ENCODE measurements around the gene ACVR1B. TPM values are rescaled to one million over a fixed set of nuclear protein-coding genes. Genes with fewer than 3 reads are reported as not detected.

Gene ACVR1B
- total and polyA plus RNA-seq, 2 of the 8 experiments (the other 6 are each of a cell fraction or from before 2014, with no cell fraction given): 16.0 to 19.2 TPM

- Histone ChIP-seq H4K20me1 (replicated peaks in 1 of 2; ENCODE audit: control insufficient read depth in 1 of 2, insufficient read depth in 2 of 2, low read length in 2 of 2) (peaks cover 2 to 7% of the 10 kb centered on the region in 2 experiments), H3K36me3 (ENCODE audit: control insufficient read depth in 2 of 4, insufficient read depth in 4 of 4, low read length in 3 of 4) (no peaks in the 10 kb centered on the region), H4K8ac (ENCODE audit: extremely low read depth, insufficient read depth, low read length) (peak overlapping the region; percentile 72; the same call in 1 of the 2 replicates), H3K27ac (ENCODE audit: low read depth, low read length) (no peak overlapping the region), H2BK120ac (replicated peaks; ENCODE audit: low read depth, low read length) (no peak overlapping the region), H2AFZ (ENCODE audit: low read length) (no peak overlapping the region; the same call in 1 of the 2 replicates), H3K79me1 (ENCODE audit: low read depth, low read length) (peaks cover 4% of the 10 kb centered on the region; the same call in 1 of the 2 replicates), H3K79me2 (ENCODE audit: control insufficient read depth in 1 of 2, insufficient read depth in 2 of 2, low read length in 2 of 2) (peaks cover 0 to 24% of the 10 kb centered on the region in 2 experiments; a peak in 3 of 4 replicates), H3K9me3 (ENCODE audit: insufficient read depth in 2 of 2, low read depth in 1 of 2, low read length in 1 of 2) (no peaks in the 10 kb centered on the region), H2BK12ac (ENCODE audit: low read depth, low read length) (peak overlapping the region; percentile 94; the same call in 1 of the 2 replicates), H2AK5ac (ENCODE audit: low read depth, low read length) (peak overlapping the region; percentile 48; the same call in 1 of the 2 replicates), H3K18ac (ENCODE audit: extremely low read depth, low read length) (peak overlapping the region; percentile 4; the same call in 1 of the 2 replicates), H3K4me2 (ENCODE audit: insufficient read depth in 1 of 2, low read depth in 2 of 2, low read length in 2 of 2) (peak overlapping the region; percentile 67 to 68), H2BK15ac (ENCODE audit: low read length) (peak overlapping the region; percentile 46; the same call in 1 of the 2 replicates), H3K9ac (replicated peaks in 1 of 4; ENCODE audit: extremely low read depth in 1 of 4, low read depth in 3 of 4, low read length in 3 of 4) (peak overlapping the region in 3 of 4 experiments; percentile 3 to 36 (median 34); a peak in 3 of 7 replicates), H4K91ac (replicated peaks; ENCODE audit: insufficient read length, low read length) (peak overlapping the region; percentile 69), H4K5ac (ENCODE audit: insufficient read length, low read depth, low read length) (no peak overlapping the region), H3K23me2 (ENCODE audit: low read depth, low read length) (peaks cover 2% of the 10 kb centered on the region; the same call in 1 of the 2 replicates), H2BK5ac (ENCODE audit: low read depth, low read length) (0 out of 2 replicates have a peak overlapping the region, but pooled peaks have one; percentile 52), H3K23ac (ENCODE audit: insufficient read length) (no peak overlapping the region), H3K56ac (replicated peaks; ENCODE audit: insufficient read length, low read depth, low read length) (peak overlapping the region; percentile 3), H3K27me3 (replicated peaks in 1 of 4; ENCODE audit: control insufficient read depth in 3 of 4, extremely low read depth in 1 of 4, insufficient read depth in 3 of 4, low read length in 3 of 4) (peaks cover 2 to 32% (median 22%) of the 10 kb centered on the region in 4 experiments; a peak in 6 of 7 replicates), H3K4me3 (ENCODE audit: extremely low read depth in 1 of 4, insufficient read depth in 2 of 4, low read depth in 3 of 4, low read length in 4 of 4) (peak overlapping the region; percentile 44 to 63 (median 52)), H3K4ac (replicated peaks; ENCODE audit: insufficient read length, low read depth, low read length) (no peak overlapping the region), H3K14ac (ENCODE audit: insufficient read length) (no peak overlapping the region), H3K4me1 (replicated peaks in 1 of 4; ENCODE audit: control insufficient read depth in 3 of 4, insufficient read depth in 4 of 4, low read length in 3 of 4) (peaks cover 4 to 10% (median 6%) of the 10 kb centered on the region in 4 experiments; a peak in 6 of 7 replicates), H2BK20ac (ENCODE audit: low read length) (no peak overlapping the region)
- 29% methylated on average over 23 of the region's 53 CpGs; no CpG with 5 or more reads in 1 of the 2 experiments for WGBS, 2 experiments (ENCODE audit: extremely low coverage in 1 of 2, insufficient coverage in 1 of 2, insufficient read length in 1 of 2, insufficient replicate concordance in 2 of 2, low coverage in 1 of 2, low lambda C conversion rate in 2 of 2, missing lambda C conversion rate in 1 of 2)
- no peak for FAIRE-seq
- peak in 1 of 2 experiments; percentile 78 for DNase-seq (ENCODE audit: low read depth in 1 of 2, low spot score in 2 of 2)
- ChIA-PET CTCF (ENCODE audit: partially characterized antibody) (interaction anchor here (1.1 to 15.8 kb wide), 5 partner anchors 11 to 85 kb away, joined by 3 to 294 read pairs (median 4); no protein-coding TSS in a partner anchor), POLR2A (ENCODE audit: partially characterized antibody) (interaction anchor here (0.8 to 6.6 kb wide), 9 partner anchors 8 to 86 kb away, joined by 3 to 56 read pairs (median 5); partner anchors contain the start of genes ATG101 and NR4A1)
- TF ChIP-seq NANOG (IDR thresholded peaks at IDR 0.05; ENCODE audit: insufficient read depth, low read depth, low read length, poor library complexity, severe bottlenecking): peak; percentile 15
- TF ChIP-seq EZH2 (IDR thresholded peaks at IDR 0.05; ENCODE audit: low read depth, low read length, severe bottlenecking): peak; percentile 2
- TF ChIP-seq RAD21 (IDR thresholded peaks at IDR 0.05 in 1 of 2, conservative IDR thresholded peaks at IDR 0.05 in 1 of 2; ENCODE audit: low read depth in 2 of 2, low read length in 2 of 2): no peak
- 0 out of 2 replicates have a peak, but pooled peaks have one; percentile 43 for TF ChIP-seq POLR2AphosphoS5 (IDR thresholded peaks at IDR 0.05; ENCODE audit: low read depth, low read length)
- TF ChIP-seq ASH2L (IDR thresholded peaks at IDR 0.05; ENCODE audit: low read length): peak; percentile 47
- peak; percentile 32; the same call in 1 of the 2 replicates for TF ChIP-seq TAF1 (IDR thresholded peaks at IDR 0.05; ENCODE audit: low read depth, low read length)
- TF ChIP-seq RBBP5 (IDR thresholded peaks at IDR 0.05; ENCODE audit: borderline replicate concordance, low read depth, low read length): peak; percentile 36; the same call in 1 of the 2 replicates
- TF ChIP-seq CREB1 (IDR thresholded peaks at IDR 0.05): peak; percentile 87
- TF ChIP-seq EP300 (IDR thresholded peaks at IDR 0.05; ENCODE audit: borderline replicate concordance in 1 of 2, low read depth in 2 of 2, low read length in 2 of 2): peak in 1 of 2 experiments; percentile 45; a peak in 1 of 3 replicates
- no peak for TF ChIP-seq SP4 (IDR thresholded peaks at IDR 0.05; ENCODE audit: low read length)
- TF ChIP-seq RXRA (IDR thresholded peaks at IDR 0.05; ENCODE audit: insufficient read depth, low read depth, low read length): no peak
These were observed 85.2 kb downstream of the ACVR1B start for GRCh38 chr12:52036587-52037171.
